HG03097 (cell line): ENCODE data around the gene NHP2.
"Not testable (repeated sequence)": the region's sequence is repeated elsewhere in the genome, so short reads cannot be mapped to it uniquely, and the experiment has no call there.

Source experiments
- ATAC-seq: cut with Tn5 transposase; IDR thresholded peaks from one replicate; pipeline ENCODE4 v1.9.1; 2021; ENCODE audit not compliant: unreplicated experiment, low FRiP score

The NHP2 gene

GRCh38 chr5:178136990-178137389 lies 16.7 kb downstream of the NHP2 start:
- ATAC-seq, result no peak

GRCh38 chr5:178131446-178131996 lies 22.2 kb downstream of the NHP2 start:
- no peak for ATAC-seq

GRCh38 chr5:178130576-178131445 lies 22.9 kb downstream of the NHP2 start, which contains the start of gene RMND5B:
Gene RMND5B, plus strand, starts transcription at chr5:178131014. Its CDS starts 7,106 bp downstream, at chr5:178138120.
- ATAC-seq, result peak; percentile 85

GRCh38 chr5:178130234-178130575 lies 23.5 kb downstream of the NHP2 start:
- not testable (repeated sequence) for ATAC-seq

- ATAC-seq, result no peak
Measured at GRCh38 chr5:178129296-178129695, 24.4 kb downstream of the NHP2 start.

- ATAC-seq, result not testable (repeated sequence)
Measured at GRCh38 chr5:178127300-178128009, 26.2 kb downstream of the NHP2 start.

- ATAC-seq, result no peak
Measured at GRCh38 chr5:178126556-178126955, 27.1 kb downstream of the NHP2 start.

- no peak for ATAC-seq
Measured at GRCh38 chr5:178125253-178125906, 28.3 kb downstream of the NHP2 start.

GRCh38 chr5:178123966-178124925 lies 29.4 kb downstream of the NHP2 start:
- ATAC-seq, result no peak

GRCh38 chr5:178123094-178123965 lies 30.4 kb downstream of the NHP2 start:
- no peak for ATAC-seq

GRCh38 chr5:178122346-178122745 lies 31.3 kb downstream of the NHP2 start:
- ATAC-seq, result no peak

- no peak for ATAC-seq
Measured at GRCh38 chr5:178121391-178122276, 32.1 kb downstream of the NHP2 start.

GRCh38 chr5:178120607-178121357 lies 32.9 kb downstream of the NHP2 start:
- ATAC-seq, result peak; percentile 72

GRCh38 chr5:178119915-178120606 lies 33.6 kb downstream of the NHP2 start:
- no peak for ATAC-seq

- ATAC-seq, result no peak
Measured at GRCh38 chr5:178117923-178118701, 35.6 kb downstream of the NHP2 start.
